Cardiac septum (tissue), 1 donor: ENCODE results near the gene FGD2. TPM values are rescaled to one million over a fixed set of nuclear protein-coding genes. Genes with fewer than 3 reads are reported as not detected.
"Not testable (repeated sequence)": the region's sequence is repeated elsewhere in the genome, so short reads cannot be mapped to it uniquely, and the experiment has no call there.

ENCODE experiments used
- DNase-seq: peaks from one replicate; pipeline ENCODE4 v3.0.0-alpha.2; 2020; ENCODE audit warnings: low spot score
- intact Hi-C: fragments of 100-400 bp; cut with DNase I; formaldehyde crosslinking; loops from one replicate; pipeline ENCODE4 v1.14.0; 2022
- total RNA-seq: library from RNA; stranded (reverse); fragmentation: NEBNext Ultra II Directional; extraction: Animal tissue kit (Norgen Biotek cat#: 25700); gene quantifications from one replicate; pipeline ENCODE4 v1.2.1, GENCODE V29; 2021
- donor health status: DM: no; HTN: no; CAD: no.

FGD2 gene
- total RNA-seq, 1 donor from 2014 or later: 2.3 TPM

- no peak for DNase-seq
- intact Hi-C loops: loop anchor here (2.0 kb wide), 1 partner anchor 145 kb away; no protein-coding TSS in a partner anchor
These were observed 22.5 kb downstream of the FGD2 start for GRCh38 chr6:37027811-37028469.

DNA sequence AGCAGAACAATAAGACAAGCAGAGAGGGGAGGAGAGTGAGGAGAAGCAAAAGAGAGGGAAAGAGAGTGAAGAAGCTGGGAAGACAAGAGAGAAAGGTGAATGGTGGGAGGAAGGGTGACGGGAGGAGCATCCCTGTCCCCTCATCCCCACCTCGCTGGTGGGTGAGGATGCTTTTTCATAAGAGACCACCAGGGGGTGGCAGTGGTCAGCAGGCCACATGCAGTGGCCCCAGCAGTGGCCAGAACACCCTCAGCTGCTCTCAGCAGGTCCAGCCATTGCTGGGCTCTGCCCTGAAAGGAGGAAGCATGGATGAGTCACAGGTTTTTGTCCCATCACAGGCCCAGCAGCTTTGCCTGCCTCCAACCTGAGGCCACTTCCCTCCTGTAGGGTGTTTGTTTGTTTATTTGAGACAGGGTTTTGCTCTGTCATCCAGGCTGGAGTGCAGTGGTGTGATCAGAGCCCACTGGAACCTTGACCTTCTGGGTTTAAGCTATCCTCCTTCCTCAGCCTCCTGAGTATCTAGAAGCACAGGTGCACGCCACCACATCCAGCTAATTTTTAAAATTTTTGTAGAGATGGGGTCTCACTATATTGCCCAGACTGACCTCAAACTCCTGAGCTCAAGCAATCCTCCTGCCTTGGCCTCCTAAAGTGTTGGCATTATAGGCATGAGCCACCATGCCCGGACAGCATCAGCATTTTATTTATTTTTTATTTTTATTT lies 24.0 kb downstream of the FGD2 start:
- intact Hi-C loops: loop anchor here (2.0 kb wide), 1 partner anchor 143 kb away; no protein-coding TSS in a partner anchor

GRCh38 chr6:37030599-37030998 lies 25.1 kb downstream of the FGD2 start:
- DNase-seq: no peak
- intact Hi-C loops: no loop called here

More for the DNA sequence above, 24.0 kb downstream of the FGD2 start:
- peak; percentile 95 for DNase-seq

DNA sequence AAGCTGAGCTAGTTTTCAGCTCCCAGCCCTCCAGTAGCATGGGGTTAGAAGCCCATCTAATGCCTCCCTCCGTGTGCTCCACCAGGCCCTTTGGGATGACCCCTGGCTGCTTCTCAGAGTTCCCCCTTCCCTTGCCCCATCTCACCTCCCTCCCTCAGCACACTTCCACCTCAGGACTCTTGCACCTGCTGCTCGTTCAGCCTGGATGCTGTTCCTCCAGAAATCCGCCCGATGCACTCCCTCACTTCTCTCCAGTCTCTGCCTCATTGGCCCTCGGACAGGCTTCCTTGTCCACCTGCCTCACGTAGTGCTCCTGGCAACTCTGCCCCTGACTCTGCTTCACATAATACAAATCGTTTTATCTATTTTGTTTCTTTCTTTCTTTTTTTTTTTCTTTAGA lies 26.8 kb downstream of the FGD2 start:
- DNase-seq: no peak

GRCh38 chr6:37033255-37033654 lies 27.8 kb downstream of the FGD2 start:
- intact Hi-C loops: no loop called here
- DNase-seq: no peak

More for the DNA sequence above, 26.8 kb downstream of the FGD2 start:
- intact Hi-C loops: no loop called here

DNA sequence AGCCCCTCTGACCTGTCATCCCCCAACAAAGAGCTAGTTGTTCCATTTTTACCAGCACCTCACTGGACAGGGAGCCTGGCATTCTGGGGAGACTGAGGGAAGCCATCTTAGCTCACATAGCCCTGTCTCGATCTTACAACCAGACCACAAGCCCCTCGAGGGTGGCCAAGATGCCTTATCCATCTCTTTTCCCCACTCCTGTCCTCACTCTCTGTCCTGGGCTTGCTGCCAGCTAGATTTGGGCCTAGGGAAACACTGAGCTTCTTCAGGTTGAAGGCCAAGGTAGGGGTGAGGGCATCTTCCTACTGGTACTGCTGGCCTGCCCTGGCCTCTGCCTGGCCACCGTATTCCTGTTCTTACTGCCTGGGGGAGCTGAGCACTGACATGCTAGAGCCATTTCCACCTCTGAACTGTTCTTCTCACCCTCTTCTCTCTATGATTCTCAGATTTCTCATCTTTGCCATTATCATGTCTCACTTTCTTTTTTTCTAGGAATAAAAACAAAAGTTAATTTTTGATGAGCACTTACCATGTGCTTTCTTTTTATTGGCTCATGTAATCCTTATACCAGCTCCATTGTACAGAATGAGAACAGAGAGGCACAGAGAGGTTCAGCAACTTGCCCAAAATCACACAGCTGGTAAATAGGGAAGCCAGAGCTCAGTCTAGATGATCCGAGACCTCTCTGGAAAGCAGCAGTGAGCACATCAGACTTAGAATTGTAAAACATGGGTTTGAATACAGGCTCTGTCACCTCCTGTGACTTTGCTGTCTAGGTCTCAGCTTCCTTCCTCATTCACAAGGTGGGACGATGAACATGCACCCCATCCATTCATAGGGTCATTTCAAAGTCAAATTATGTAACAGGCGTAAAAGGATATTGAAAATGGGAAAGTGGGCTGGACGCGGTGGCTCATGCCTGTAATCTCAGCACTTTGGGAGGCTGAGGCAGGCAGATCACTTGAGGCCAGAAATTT lies 28.7 kb downstream of the FGD2 start:
- intact Hi-C loops: no loop called here
- DNase-seq: no peak

GRCh38 chr6:37036146-37036545 lies 30.7 kb downstream of the FGD2 start:
- peak; percentile 27 for DNase-seq

DNA sequence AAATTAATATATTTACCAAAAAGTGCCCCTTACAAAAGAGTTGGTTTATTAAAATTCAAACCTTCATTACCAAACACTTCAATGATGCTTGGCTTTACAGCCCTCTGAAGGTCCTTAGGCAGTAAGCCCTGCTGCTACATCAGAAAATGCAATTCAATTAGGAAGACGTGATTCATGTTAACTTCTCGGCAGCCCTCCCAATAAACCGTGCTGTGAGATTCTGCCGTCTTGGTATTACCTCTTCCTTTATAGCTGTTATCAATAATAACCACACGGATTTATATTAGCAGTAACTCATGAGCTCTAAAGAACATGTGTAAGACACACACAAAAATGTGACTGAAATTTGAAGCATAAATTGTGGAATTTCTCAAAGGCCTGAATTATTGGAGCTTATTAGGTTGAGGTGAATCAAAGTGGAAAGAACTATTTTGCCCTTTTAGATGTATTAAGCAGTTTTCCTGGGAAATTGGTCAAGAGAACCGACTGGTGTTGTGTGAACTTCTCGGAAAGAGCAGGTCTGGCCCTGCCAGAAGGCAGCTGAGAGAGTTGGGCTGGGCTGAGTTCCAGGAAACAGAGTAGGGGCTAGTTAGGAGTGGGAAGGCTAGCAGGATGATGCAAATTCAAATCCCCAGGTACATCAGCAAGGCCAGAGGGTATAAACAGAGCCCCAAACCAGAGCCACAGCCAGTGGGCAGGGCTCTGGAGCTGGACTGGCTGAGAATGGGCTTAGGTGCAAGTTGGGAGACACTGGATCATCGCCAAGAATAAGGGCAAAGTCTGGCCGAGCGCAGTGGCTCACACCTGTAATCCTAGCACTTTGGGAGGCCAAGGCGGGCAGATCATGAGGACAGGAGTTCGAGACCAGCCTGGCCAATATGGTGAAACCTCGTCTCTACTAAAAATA lies 33.1 kb downstream of the FGD2 start:
- intact Hi-C loops: no loop called here
- no peak for DNase-seq

More at GRCh38 chr6:37036146-37036545, 30.7 kb downstream of the FGD2 start:
- intact Hi-C loops: no loop called here

DNA sequence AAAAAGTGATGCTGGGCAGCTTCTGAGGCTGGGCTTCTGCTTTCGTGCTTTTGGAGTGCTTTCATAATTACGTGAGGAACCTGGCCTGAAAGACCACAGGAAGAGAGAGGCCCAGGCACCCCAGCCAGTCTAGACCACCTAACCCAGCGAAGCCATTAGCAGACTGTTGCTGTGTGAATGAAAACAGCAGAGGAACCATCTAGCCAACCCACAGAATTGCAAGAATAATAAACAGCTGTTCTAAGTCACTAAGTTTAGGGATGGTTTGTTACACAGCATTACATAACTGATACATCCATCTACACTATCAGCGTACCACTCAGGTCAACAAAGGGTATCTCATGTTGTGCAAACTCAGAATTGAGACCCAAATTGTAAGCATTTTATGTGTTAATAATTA lies 34.5 kb downstream of the FGD2 start:
- intact Hi-C loops: no loop called here

DNA sequence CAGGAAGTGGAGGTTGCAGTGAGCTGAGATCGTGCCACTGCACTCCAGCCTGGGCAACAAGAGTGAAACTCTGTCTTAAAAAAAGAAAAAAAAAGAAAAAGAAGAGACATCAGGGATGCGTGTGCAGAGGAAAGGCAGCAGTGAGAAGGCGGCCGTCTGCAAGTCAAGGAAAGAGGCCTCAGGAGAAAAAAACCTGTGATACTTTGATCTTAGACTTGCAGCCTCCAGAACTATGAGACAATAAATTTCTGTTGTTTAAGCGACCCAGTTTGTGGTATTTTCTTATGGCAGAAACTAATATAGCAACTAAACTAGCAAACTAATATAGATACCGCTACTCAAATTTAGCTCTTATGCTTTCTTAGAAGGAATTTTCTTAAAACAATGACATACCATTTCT lies 36.1 kb downstream of the FGD2 start:
- DNase-seq: peak; percentile 12
- intact Hi-C loops: no loop called here

More for the DNA sequence above, 34.5 kb downstream of the FGD2 start:
- DNase-seq: no peak

DNA sequence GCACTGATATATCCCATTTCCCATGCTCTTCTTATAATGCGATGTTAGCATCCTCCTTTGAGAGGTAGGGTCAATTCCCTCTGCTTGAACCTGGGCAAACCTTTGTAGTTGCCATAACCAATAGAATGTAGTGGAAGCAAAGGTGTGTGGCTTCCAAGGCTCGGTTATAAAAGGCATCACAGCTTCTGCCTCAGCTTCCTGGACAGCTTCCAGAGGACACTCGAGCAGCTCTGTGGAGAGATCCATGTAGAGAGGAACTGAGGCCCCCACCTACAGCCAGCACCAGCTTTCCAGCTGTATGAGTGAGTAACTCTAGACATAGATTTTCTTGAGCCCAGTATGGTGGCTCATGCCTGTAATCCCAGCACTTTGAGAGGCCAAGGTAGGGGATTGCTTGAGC lies 36.7 kb downstream of the FGD2 start:
- peak; percentile 38 for DNase-seq
- intact Hi-C loops: no loop called here

GRCh38 chr6:37043091-37043490 lies 37.6 kb downstream of the FGD2 start:
- intact Hi-C loops: not testable (repeated sequence)
- peak; percentile 9 for DNase-seq

DNA sequence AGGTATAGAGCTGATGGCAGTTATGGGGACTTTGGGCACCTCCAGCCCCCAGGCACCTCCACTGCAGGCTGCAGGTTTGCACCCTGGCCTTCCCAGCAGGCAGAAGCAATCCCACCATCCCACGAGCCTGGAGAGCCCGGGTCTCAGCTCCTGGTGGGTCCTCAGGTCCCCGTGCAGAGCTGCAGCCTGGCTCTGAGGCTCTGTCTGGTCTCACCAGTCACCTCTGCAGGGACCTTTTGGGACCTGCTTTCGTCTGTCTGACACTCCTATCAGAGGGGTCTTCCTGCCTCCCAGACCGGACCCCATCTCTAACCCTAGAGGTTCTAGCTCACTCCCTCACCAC lies 41.9 kb downstream of the FGD2 start:
- intact Hi-C loops: no loop called here
- DNase-seq: peak; percentile 58

DNA sequence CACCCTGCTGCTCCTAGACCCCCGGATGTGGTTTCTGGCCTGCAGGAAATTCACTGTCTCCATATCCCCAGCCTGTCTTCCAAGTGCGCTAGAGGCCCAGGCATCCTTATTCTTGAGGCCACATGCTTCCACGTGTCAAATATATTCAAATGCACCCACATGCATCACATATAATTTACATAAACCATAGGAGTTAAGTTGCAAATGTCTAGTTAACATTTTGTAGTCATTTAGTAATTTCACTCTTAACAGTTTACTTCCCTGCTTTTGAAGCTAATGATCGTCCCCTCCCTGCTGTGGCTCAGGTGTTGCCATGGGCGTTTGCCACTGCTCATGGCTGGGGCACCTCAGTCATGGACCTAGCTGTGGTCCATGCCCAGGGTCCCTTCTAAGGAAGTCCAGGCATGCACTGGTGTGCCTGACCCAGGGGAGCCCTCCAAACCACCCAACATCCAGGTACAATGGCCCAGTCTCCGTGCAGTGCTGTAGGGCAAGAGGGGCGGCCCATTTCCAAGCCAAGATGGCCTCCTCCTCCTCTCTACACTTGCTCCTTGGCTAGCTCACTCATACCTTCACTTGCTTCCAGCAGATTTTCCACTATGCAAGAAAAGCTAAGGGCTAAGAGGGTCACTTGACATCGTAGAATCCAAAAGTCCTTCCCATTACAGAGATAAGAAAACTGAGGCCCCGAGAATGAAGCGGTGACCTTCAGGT lies 42.4 kb downstream of the FGD2 start:
- peak; percentile 15 for DNase-seq
- intact Hi-C loops: no loop called here

GRCh38 chr6:37048403-37048850 lies 43.0 kb downstream of the FGD2 start:
- intact Hi-C loops: no loop called here
- DNase-seq: no peak

GRCh38 chr6:37048851-37049757 lies 43.6 kb downstream of the FGD2 start:
- intact Hi-C loops: no loop called here
- peak; percentile 75 for DNase-seq

GRCh38 chr6:37049758-37050044 lies 44.2 kb downstream of the FGD2 start:
- intact Hi-C loops: no loop called here
- DNase-seq: no peak
